Epidermal melanocyte (primary cell): ENCODE data around the gene EGFR.
"Not testable (repeated sequence)": the region's sequence is repeated elsewhere in the genome, so short reads cannot be mapped to it uniquely, and the experiment has no call there.

Source experiments
- DNase-seq: peaks from one replicate; pipeline ENCODE4 v3.0.0; 2011; ENCODE audit warnings: low spot score; ENCODE audit not compliant: insufficient read length

The EGFR gene

DNA sequence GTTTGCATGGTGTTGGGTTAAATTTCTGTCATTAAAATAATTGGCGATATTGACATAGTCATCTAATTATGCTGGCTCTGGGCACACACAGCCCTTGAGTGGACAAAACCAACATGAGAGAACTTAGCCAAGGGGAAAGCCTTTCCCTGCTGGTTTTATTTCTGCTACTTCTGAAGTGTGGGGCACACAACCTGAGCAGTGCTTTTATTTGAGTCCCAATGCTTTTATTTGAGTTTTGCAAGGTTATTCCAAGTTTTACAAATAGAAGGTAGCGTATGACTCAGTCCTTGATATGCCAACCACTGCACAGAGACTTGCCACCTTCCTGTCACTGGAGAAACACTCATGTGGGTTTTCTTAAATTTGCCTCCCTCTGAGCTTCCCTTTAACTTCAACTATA lies 145.7 kb downstream of the EGFR start:
- no peak for DNase-seq

DNA sequence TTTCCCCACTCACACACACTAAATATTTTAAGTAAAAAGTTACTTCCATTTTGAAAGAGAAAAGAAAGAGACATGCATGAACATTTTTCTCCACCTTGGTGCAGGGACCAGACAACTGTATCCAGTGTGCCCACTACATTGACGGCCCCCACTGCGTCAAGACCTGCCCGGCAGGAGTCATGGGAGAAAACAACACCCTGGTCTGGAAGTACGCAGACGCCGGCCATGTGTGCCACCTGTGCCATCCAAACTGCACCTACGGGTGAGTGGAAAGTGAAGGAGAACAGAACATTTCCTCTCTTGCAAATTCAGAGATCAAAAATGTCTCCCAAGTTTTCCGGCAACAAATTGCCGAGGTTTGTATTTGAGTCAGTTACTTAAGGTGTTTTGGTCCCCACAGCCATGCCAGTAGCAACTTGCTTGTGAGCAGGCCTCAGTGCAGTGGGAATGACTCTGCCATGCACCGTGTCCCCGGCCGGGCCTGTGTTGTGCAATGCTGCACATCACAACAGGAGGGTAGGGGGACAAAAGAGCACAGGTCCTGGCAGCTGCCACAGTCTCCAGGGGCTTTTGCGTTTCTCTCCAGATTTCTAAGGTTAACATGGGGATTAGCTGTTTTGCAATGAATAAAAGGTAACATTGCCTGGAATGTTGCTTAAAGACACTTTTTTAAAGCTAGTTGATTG lies 146.5 kb downstream of the EGFR start:
- no peak for DNase-seq

DNA sequence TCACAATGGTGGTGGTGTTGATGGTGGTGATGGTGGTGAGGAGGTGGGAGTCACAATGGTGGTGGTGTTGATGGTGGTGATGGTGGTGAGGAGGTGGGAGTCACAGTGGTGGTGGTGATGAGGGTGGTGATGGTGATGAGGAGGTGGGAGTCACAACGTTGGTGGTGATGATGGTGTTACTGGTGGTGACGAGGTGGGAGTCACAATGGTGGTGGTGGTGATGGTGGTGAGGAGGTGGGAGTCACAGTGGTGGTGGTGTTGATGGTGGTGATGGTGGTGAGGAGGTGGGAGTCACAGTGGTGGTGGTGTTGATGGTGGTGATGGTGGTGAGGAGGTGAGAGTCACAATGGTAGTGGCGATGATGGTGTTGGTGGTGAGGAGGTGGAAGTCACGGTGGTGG lies 148.5 kb downstream of the EGFR start:
- DNase-seq = not testable (repeated sequence)

DNA sequence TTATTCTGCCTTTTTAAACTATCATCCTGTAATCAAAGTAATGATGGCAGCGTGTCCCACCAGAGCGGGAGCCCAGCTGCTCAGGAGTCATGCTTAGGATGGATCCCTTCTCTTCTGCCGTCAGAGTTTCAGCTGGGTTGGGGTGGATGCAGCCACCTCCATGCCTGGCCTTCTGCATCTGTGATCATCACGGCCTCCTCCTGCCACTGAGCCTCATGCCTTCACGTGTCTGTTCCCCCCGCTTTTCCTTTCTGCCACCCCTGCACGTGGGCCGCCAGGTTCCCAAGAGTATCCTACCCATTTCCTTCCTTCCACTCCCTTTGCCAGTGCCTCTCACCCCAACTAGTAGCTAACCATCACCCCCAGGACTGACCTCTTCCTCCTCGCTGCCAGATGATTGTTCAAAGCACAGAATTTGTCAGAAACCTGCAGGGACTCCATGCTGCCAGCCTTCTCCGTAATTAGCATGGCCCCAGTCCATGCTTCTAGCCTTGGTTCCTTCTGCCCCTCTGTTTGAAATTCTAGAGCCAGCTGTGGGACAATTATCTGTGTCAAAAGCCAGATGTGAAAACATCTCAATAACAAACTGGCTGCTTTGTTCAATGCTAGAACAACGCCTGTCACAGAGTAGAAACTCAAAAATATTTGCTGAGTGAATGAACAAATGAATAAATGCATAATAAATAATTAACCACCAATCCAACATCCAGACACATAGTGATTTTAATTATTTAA lies 151.7 kb downstream of the EGFR start:
- DNase-seq = no peak

DNA sequence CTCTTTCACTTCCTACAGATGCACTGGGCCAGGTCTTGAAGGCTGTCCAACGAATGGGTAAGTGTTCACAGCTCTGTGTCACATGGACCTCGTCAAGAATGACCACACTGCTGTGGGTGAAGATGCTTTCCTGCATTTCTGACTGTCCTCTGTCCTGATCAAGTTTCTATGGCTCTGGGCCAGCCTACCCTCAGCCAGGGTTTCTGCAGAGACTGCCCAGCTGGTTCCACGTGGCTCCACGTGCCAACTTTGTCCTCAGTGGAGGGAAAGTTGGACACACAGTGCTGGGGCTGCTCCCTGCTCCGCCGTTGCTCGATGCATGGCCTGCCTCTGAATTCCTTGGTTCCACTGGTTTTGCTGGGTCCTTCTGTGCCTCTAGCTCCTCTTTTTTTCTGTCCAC lies 152.3 kb downstream of the EGFR start:
- no peak for DNase-seq

DNA sequence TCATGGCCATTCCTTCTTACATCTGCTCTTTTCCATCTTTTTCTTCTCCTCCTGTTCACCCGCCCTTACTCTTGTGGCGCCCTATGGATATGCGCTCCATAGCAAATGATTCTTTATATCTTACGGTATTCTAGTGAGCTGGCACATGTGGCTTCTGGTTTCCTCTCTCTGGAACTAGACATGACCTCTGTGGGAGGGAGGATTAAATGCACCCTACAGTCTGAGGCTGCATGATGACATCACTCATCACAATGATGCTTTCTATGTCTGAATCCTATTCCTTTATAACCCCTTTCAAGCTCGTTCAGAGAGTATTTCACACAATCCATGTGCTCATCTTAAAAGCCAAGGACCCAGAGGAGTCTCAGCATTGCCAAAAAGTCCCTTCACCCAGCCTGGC lies 153.3 kb downstream of the EGFR start:
- no peak for DNase-seq

DNA sequence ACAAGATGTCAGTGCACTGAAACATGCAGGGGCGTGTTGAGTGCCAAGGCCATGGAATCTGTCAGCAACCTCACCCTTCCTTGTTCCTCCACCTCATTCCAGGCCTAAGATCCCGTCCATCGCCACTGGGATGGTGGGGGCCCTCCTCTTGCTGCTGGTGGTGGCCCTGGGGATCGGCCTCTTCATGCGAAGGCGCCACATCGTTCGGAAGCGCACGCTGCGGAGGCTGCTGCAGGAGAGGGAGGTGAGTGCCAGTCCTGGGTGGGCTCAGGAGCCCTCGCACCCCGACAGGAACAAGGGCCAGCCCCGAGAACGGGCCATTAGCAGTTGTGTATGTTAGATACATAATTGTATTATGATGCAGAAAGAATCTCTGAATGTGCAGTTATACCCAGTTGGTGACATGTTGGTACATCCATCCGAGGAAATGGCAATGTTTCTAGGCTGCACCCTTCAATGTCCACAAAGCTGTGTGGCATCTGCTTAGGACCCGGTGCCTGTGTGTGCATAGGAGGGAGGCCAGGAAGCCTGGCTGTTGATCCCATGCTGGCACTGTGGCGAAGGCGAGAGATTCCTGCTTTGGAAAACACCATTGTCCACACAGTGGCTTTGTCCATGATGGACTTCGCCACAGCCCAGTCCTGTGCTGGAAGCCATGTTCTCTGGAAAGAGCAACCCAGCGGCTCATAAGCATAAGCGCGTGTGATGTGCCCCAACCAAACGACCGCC lies 154.2 kb downstream of the EGFR start:
- DNase-seq = no peak

DNA sequence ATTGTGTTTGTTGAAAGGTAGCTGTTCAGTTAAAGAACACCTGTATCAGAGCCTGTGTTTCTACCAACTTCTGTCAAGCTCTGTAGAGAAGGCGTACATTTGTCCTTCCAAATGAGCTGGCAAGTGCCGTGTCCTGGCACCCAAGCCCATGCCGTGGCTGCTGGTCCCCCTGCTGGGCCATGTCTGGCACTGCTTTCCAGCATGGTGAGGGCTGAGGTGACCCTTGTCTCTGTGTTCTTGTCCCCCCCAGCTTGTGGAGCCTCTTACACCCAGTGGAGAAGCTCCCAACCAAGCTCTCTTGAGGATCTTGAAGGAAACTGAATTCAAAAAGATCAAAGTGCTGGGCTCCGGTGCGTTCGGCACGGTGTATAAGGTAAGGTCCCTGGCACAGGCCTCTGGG lies 154.9 kb downstream of the EGFR start:
- no peak for DNase-seq

DNA sequence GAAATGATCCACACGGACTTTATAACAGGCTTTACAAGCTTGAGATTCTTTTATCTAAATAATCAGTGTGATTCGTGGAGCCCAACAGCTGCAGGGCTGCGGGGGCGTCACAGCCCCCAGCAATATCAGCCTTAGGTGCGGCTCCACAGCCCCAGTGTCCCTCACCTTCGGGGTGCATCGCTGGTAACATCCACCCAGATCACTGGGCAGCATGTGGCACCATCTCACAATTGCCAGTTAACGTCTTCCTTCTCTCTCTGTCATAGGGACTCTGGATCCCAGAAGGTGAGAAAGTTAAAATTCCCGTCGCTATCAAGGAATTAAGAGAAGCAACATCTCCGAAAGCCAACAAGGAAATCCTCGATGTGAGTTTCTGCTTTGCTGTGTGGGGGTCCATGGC lies 155.6 kb downstream of the EGFR start:
- no peak for DNase-seq

DNA sequence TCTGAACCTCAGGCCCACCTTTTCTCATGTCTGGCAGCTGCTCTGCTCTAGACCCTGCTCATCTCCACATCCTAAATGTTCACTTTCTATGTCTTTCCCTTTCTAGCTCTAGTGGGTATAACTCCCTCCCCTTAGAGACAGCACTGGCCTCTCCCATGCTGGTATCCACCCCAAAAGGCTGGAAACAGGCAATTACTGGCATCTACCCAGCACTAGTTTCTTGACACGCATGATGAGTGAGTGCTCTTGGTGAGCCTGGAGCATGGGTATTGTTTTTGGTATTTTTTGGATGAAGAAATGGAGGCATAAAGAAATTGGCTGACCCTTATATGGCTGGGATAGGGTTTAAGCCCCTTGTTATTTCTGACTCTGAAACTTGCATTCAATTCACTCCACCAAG lies 156.0 kb downstream of the EGFR start:
- no peak for DNase-seq

DNA sequence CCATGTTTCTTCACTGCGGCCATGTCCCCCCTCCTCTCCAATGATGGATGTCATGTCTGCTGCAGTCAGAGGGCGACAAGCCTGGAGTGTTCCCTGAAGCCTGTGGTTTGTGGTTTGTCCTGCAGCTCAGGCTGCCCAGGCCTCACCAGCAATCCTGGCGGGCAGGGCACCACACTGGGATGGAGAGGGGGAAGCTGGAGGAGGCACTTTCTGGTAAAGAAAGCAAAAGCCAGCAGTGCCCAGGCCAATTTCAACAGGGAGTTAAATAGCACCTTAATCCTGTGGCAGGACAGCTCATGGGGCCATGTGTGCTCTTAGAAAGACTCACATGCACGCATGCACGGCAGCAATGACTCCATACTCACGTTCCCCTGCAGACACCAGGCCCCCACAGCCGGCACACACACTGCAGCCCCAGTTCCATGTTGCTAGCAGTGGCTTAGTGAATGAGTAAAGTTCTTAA lies 158.3 kb downstream of the EGFR start:
- no peak for DNase-seq

DNA sequence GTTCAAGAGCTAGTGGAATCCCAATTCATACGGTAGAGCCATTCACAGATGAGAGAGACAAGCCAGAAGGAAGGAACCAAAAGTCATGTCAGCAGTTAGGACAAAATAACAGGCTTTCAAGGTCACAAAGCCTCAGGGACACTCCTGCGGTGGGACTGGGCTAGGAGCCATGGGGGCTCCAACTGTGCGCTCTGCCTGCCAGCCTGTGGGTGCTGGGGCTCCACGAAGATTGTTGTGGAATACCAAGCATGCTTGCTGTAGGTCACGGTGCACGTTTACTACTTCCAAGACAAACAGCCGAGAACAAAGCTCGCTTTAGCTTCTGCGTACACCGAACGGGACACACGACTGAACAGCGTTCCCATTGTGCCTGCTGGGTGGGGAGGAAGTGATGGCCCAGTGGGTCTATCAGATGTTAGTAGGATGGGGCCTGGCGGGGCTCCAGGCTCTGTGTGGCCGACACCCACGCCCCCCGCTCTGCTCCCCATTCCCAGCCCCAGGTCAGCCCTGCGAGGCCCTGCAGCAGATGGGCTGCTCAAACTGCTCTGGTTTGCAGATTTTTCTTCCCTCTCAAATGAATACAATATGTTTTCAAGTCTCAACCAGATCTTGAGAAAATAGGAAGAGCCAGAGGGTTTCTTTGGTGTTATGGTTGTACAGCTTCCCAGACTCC lies 158.9 kb downstream of the EGFR start:
- no peak for DNase-seq

DNA sequence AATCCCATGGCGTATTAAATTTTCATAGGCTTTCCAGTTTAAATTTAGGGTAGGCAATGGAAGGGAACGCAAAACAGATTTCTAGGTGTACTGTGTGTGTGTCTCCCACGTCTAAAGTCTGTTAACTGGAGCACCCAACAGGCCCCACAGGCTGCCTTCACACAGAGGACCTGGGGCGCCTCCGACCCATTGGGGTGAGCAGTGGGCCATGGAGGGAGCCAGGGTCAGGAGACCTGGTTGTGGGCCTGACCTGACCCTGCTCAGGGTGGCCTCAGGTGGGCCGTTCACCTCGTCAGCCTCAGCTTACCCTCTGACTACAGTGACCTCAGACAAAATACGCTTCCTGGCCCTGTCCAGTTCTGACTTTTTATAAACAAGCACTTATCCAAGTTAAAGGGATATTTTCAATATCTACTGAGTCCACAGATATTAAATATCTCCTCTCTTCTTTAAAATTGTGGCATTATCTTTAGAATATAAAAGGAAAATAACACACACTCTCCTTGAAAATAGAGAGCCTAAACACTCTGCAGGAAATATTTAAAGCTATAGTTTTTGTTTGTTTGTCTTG lies 159.6 kb downstream of the EGFR start:
- DNase-seq = no peak

DNA sequence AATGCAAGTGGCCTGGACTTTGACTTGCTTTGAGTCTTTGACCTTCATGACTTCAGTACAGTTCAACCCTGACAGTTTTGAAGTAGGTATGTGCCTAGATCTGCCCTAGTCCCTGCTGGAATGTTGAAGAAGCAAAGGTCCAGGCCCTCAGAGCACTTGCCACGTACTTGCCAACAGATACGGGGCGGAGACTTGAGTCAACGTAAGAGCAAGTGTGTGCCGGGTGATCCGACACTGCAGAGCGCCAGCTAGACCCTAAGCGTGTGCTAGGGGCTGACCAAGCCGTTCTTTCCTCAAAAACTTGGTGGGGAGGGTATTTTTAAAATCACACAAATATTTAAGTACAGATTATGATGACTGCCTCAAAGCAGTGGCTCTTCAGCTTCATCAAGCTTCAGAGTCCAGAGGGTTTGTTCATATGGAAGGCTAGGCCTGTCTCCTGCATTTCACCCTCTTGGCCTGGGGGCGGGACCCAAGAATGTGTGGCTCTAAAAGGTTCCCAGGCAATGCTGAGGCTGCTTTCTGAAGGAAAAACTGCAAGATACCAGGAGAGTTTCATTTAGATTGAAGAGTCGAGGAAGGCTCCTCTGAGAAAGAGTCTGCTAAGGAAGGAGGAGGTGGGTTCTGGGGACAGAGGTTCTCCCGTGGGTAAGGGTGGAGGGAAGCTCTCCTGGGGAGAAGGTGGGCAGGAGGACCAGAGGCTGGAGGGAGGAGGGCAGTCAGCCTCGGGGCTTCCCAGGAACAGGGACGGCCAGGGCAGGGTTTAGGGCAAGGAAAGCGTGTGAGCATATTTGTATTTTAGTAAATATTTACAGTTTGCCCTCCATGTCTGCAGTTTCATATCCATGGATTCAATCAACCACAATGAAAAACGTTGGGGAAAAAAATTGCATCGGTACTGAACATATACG lies 160.3 kb downstream of the EGFR start:
- DNase-seq = no peak

DNA sequence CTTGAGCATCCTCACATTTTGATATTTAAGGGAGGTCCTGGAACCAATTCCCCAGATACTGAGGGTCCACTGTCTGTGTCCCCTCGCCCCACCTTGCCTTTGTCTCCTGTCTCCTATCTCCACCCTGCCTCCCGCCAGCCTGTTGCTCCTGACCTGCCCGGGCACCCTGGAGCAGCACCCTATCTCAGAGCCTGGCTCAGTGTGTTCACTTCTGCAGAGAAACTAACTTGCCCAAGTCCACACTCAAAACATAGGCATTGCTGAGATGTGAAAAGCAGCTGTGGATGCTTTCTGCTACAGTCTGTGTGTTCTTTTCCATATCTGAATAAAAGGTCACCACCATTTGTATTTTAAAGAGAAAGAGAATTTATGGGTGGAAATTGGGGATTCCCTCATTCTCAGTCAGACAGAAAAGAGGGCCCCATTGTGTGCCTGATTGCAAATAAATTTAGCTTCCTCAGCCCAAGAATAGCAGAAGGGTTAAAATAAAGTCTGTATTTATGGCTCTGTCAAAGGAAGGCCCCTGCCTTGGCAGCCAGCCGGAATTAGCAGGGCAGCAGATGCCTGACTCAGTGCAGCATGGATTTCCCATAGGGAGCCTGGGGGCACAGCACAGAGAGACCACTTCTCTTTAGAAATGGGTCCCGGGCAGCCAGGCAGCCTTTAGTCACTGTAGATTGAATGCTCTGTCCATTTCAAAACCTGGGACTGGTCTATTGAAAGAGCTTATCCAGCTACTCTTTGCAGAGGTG lies 161.3 kb downstream of the EGFR start:
- DNase-seq = no peak

DNA sequence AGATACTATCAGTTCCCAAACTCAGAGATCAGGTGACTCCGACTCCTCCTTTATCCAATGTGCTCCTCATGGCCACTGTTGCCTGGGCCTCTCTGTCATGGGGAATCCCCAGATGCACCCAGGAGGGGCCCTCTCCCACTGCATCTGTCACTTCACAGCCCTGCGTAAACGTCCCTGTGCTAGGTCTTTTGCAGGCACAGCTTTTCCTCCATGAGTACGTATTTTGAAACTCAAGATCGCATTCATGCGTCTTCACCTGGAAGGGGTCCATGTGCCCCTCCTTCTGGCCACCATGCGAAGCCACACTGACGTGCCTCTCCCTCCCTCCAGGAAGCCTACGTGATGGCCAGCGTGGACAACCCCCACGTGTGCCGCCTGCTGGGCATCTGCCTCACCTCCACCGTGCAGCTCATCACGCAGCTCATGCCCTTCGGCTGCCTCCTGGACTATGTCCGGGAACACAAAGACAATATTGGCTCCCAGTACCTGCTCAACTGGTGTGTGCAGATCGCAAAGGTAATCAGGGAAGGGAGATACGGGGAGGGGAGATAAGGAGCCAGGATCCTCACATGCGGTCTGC lies 162.2 kb downstream of the EGFR start:
- no peak for DNase-seq

DNA sequence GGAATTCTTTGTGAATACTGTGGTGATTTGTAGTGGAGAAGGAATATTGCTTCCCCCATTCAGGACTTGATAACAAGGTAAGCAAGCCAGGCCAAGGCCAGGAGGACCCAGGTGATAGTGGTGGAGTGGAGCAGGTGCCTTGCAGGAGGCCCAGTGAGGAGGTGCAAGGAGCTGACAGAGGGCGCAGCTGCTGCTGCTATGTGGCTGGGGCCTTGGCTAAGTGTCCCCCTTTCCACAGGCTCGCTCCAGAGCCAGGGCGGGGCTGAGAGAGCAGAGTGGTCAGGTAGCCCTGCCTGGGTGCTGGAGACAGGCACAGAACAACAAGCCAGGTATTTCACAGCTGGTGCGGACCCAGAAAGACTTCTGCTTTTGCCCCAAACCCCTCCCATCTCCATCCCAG lies 162.9 kb downstream of the EGFR start:
- DNase-seq = no peak

DNA sequence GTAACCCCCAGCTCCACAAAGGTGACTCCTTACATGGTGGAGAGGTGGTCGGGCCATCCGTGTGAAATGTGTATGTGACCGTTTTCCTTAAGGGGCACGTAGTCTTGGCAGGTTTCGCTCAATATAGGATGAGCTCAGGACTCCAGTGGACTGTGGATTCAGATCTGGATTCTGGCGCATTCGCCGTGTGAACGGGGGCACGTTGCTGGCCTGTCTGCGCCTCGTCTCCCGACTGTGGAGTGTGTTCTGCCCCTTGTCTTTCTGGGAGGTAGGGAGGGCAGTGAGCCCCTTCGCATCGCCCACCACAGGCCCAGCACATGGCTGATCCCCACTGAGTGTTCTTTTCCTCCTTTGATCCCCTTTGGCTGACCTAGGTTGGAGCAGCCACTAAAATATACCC lies 165.1 kb downstream of the EGFR start:
- no peak for DNase-seq

DNA sequence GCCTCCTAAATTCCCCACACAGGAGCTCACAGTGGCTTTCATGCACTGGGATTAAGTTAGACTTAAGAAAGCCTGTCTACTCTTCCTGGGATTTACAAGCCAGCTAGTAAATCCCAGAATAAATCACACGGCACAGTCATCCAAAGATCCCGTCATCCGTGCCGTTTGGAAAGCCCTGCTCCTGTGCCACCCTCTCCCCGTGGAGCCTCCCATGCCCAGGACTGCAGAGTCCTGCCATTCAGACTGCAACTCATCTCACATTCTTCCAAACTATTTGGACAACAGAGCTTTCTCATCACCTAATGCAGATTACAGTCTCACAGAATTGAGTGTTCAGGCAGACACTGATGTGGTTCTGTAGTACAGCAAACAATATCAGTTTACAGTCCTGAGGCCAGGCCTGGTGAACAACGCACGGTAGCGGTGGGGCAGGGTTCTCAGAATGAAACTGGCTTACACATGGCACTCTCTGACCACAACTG lies 166.5 kb downstream of the EGFR start:
- DNase-seq = no peak
